Liver (tissue), 3 donors: Measurements from ENCODE around the gene CMTM8.

ENCODE experiments used
- ATF3 ChIP-seq: IDR thresholded peaks from 2 replicates; pipeline ENCODE4 v1.6.1; 2016; ENCODE audit warnings: antibody characterized with exemption
- CTCF ChIP-seq: fragments of 150-350 bp; IDR thresholded peaks from 2 replicates; pipeline ENCODE4 v1.5.1; 2017; ENCODE audit warnings: improper control_type of control experiment, low read depth, low read length; ENCODE audit not compliant: missing input control
- JUND ChIP-seq, 2 donors: IDR thresholded peaks; 2 replicates each; pipeline ENCODE4 v1.6.1; 2016; ENCODE audit warnings: antibody characterized with exemption in 2 of 2
- MAX ChIP-seq: IDR thresholded peaks from 2 replicates; pipeline ENCODE4 v1.6.1; 2016; ENCODE audit warnings: antibody characterized with exemption
- REST ChIP-seq: IDR thresholded peaks from 2 replicates; pipeline ENCODE4 v1.6.1; 2016; ENCODE audit warnings: antibody characterized with exemption, mild to moderate bottlenecking
- RXRA ChIP-seq, 2 donors: IDR thresholded peaks; 2 replicates each; pipeline ENCODE4 v1.6.1; 2017 to 2018; ENCODE audit warnings: antibody characterized with exemption in 2 of 2, mild to moderate bottlenecking in 1 of 2
- SP1 ChIP-seq: IDR thresholded peaks from 2 replicates; pipeline ENCODE4 v1.6.1; 2018; ENCODE audit warnings: antibody characterized with exemption, mild to moderate bottlenecking
- donor health status: healthy.
- donor health status: healthy.

GRCh38 chr3:32309654-32310242, 71.3 kb downstream of the CMTM8 start:
- TF ChIP-seq CTCF (no peak), ATF3 (no peak), SP1 (no peak), MAX (no peak), RXRA (IDR thresholded peaks at IDR 0.05) (no peak), REST (no peak), JUND (IDR thresholded peaks at IDR 0.05) (no peak)
